HepG2 (cell line): ENCODE results near the gene C20orf96. TPM values are rescaled to one million over a fixed set of nuclear protein-coding genes. Genes with fewer than 3 reads are reported as not detected.

Source experiments
- ETV6 ChIP-seq: sonication (generic); formaldehyde crosslinking; conservative IDR thresholded peaks from 2 replicates; pipeline ENCODE4 v1.4.0; 2020; ENCODE audit warnings: missing genetic modification reagents
- FOXK1 ChIP-seq: sonication (generic); formaldehyde crosslinking; IDR thresholded peaks from 2 replicates; pipeline ENCODE4 v1.4.0; 2020; ENCODE audit warnings: low read depth, missing genetic modification reagents, borderline replicate concordance
- GFI1 ChIP-seq: sonication (generic); formaldehyde crosslinking; IDR thresholded peaks from 2 replicates; pipeline ENCODE4 v1.5.0; 2020; ENCODE audit warnings: missing genetic modification reagents, mild to moderate bottlenecking, borderline replicate concordance
- GZF1 ChIP-seq: sonication (generic); formaldehyde crosslinking; IDR thresholded peaks from 2 replicates; pipeline ENCODE4 v1.5.1; 2020; ENCODE audit warnings: mild to moderate bottlenecking, missing genetic modification reagents
- KAT8 ChIP-seq: IDR thresholded peaks from 2 replicates; pipeline ENCODE4 v1.6.1; 2016; ENCODE audit warnings: missing genetic modification reagents, missing compliant biosample characterization
- NR2F1 ChIP-seq, 2 experiments: fragments of 450-650 bp in 1 of 2; formaldehyde crosslinking in 1 of 2; IDR thresholded peaks; 2 replicates each; pipeline versions ENCODE4 v1.5.0 to v1.6.1; 2016 to 2020; ENCODE audit warnings: mild to moderate bottlenecking in 1 of 2, missing compliant biosample characterization in 1 of 2, missing genetic modification reagents in 1 of 2, moderate library complexity in 1 of 2
- PCBP2 ChIP-seq: fragments of 200-400 bp; formaldehyde crosslinking; optimal IDR thresholded peaks from 2 replicates; pipeline ENCODE3; 2018; ENCODE audit warnings: low read length, low read depth; ENCODE audit not compliant: poor library complexity, severe bottlenecking
- PHF21A ChIP-seq: sonication (generic); formaldehyde crosslinking; IDR thresholded peaks from 2 replicates; pipeline ENCODE4 v1.5.0; 2020; ENCODE audit warnings: mild to moderate bottlenecking, missing genetic modification reagents
- SIX4 ChIP-seq: sonication (generic); formaldehyde crosslinking; IDR thresholded peaks from 2 replicates; pipeline ENCODE4 v1.4.0; 2020; ENCODE audit warnings: missing genetic modification reagents
- TGIF2 ChIP-seq: IDR thresholded peaks from 2 replicates; pipeline ENCODE4 v1.6.1; 2016; ENCODE audit warnings: control low read depth, missing compliant biosample characterization
- ZFAT ChIP-seq: sonication (generic); formaldehyde crosslinking; conservative IDR thresholded peaks from 2 replicates; pipeline ENCODE4 v1.8.1; 2023; ENCODE audit warnings: missing genetic modification reagents, inconsistent platforms
- ZNF30 ChIP-seq: sonication (generic); formaldehyde crosslinking; IDR thresholded peaks from 2 replicates; pipeline ENCODE4 v1.5.0; 2020; ENCODE audit warnings: mild to moderate bottlenecking, missing genetic modification reagents
- ZNF329 ChIP-seq: sonication (generic); formaldehyde crosslinking; IDR thresholded peaks from 2 replicates; pipeline ENCODE4 v1.9.0; 2021; ENCODE audit warnings: low read depth, mild to moderate bottlenecking, missing genetic modification reagents
- ZNF33A ChIP-seq: sonication (generic); formaldehyde crosslinking; IDR thresholded peaks from 2 replicates; pipeline ENCODE4 v1.5.1; 2020; ENCODE audit warnings: missing genetic modification reagents, mild to moderate bottlenecking, moderate library complexity, borderline replicate concordance
- ZNF446 ChIP-seq: sonication (generic); formaldehyde crosslinking; IDR thresholded peaks from 2 replicates; pipeline ENCODE4 v1.5.0; 2020; ENCODE audit warnings: mild to moderate bottlenecking, missing genetic modification reagents
- ZNF720 ChIP-seq: sonication (generic); formaldehyde crosslinking; IDR thresholded peaks from 2 replicates; pipeline ENCODE4 v1.4.0; 2020; ENCODE audit warnings: missing genetic modification reagents
- ZNF75D ChIP-seq: sonication (generic); formaldehyde crosslinking; IDR thresholded peaks from 2 replicates; pipeline ENCODE4 v1.8.1; 2023; ENCODE audit warnings: missing genetic modification reagents, mild to moderate bottlenecking, borderline replicate concordance
- ZNF761 ChIP-seq: sonication (generic); formaldehyde crosslinking; conservative IDR thresholded peaks from 2 replicates; pipeline ENCODE4 v1.4.0; 2020; ENCODE audit warnings: mild to moderate bottlenecking, missing genetic modification reagents
- polyA plus RNA-seq, 8 experiments: library from polyadenylated mRNA; depleted of rRNA in 3 of 8; stranded (reverse) in 7 of 8; unstranded in 1 of 8; fragments of >200 nt; fragmentation: Illumina TruSeq in 4 of 8; extraction: Trizol in 4 of 8; gene quantifications; 2 replicates each; pipeline versions ENCODE4 v1.2.1 to v1.2.3, GENCODE V29; 2011 to 2016; ENCODE audit warnings: low read depth in 4 of 8, missing spikeins in 1 of 8, mixed read lengths in 1 of 8; ENCODE audit not compliant: insufficient read depth in 1 of 8
- total RNA-seq, 5 experiments: library from RNA; depleted of rRNA; stranded (reverse); fragments of >200 nt; fragmentation: Illumina TruSeq; extraction: Trizol; gene quantifications; 2 replicates each; pipeline ENCODE4 v1.2.3, GENCODE V29; 2016; ENCODE audit warnings: low read depth in 1 of 5
- TF ChIP-seq, protein P1 (sequence below): sonication (generic); formaldehyde crosslinking; IDR thresholded peaks from 2 replicates; pipeline ENCODE4 v1.5.1; 2020; ENCODE audit warnings: missing genetic modification reagents, mild to moderate bottlenecking, borderline replicate concordance
- TF ChIP-seq, protein P2 (sequence below): sonication (generic); formaldehyde crosslinking; IDR thresholded peaks from 2 replicates; pipeline ENCODE4 v1.8.1; 2023; ENCODE audit warnings: missing genetic modification reagents, mild to moderate bottlenecking, borderline replicate concordance
- TF ChIP-seq, protein P3 (sequence below): sonication (generic); formaldehyde crosslinking; IDR thresholded peaks from 2 replicates; pipeline ENCODE4 v1.5.0; 2020; ENCODE audit warnings: missing genetic modification reagents, mild to moderate bottlenecking, borderline replicate concordance
- TF ChIP-seq, protein P4 (sequence below): sonication (generic); formaldehyde crosslinking; IDR thresholded peaks from 2 replicates; pipeline ENCODE4 v1.4.0; 2020; ENCODE audit warnings: low read depth, mild to moderate bottlenecking, missing genetic modification reagents
- TF ChIP-seq, protein P5 (sequence below): sonication (generic); formaldehyde crosslinking; IDR thresholded peaks from 2 replicates; pipeline ENCODE4 v1.5.0; 2020; ENCODE audit warnings: missing genetic modification reagents
- TF ChIP-seq, protein P6 (sequence below): sonication (generic); formaldehyde crosslinking; IDR thresholded peaks from 2 replicates; pipeline ENCODE4 v1.4.0; 2020; ENCODE audit warnings: mild to moderate bottlenecking, missing genetic modification reagents

The C20orf96 gene
- total and polyA plus RNA-seq, 2 of the 13 experiments (the other 11 are each of a cell fraction or from before 2014, with no cell fraction given) = 3.8 to 20.6 TPM

DNA sequence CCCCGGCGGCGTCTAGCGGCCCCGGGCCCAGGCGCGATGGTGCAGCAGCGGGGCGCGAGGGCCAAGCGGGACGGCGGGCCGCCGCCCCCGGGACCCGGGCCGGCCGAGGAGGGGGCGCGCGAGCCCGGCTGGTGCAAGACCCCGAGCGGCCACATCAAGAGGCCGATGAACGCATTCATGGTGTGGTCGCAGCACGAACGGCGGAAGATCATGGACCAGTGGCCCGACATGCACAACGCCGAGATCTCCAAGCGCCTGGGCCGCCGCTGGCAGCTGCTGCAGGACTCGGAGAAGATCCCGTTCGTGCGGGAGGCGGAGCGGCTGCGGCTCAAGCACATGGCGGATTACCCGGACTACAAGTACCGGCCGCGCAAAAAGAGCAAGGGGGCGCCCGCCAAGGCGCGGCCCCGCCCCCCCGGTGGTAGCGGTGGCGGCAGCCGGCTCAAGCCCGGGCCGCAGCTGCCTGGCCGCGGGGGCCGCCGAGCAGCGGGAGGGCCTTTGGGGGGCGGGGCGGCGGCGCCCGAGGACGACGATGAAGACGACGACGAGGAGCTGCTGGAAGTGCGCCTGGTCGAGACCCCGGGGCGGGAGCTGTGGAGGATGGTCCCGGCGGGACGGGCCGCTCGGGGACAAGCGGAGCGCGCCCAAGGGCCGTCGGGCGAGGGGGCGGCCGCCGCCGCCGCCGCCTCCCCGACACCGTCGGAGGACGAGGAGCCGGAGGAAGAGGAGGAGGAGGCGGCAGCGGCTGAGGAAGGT, 35.5 kb upstream of the C20orf96 start (continued):
- TF ChIP-seq, protein P1, sequence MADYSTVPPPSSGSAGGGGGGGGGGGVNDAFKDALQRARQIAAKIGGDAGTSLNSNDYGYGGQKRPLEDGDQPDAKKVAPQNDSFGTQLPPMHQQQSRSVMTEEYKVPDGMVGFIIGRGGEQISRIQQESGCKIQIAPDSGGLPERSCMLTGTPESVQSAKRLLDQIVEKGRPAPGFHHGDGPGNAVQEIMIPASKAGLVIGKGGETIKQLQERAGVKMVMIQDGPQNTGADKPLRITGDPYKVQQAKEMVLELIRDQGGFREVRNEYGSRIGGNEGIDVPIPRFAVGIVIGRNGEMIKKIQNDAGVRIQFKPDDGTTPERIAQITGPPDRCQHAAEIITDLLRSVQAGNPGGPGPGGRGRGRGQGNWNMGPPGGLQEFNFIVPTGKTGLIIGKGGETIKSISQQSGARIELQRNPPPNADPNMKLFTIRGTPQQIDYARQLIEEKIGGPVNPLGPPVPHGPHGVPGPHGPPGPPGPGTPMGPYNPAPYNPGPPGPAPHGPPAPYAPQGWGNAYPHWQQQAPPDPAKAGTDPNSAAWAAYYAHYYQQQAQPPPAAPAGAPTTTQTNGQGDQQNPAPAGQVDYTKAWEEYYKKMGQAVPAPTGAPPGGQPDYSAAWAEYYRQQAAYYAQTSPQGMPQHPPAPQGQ (CRISPR knock-in tag) = no peak
- TF ChIP-seq SIX4 (CRISPR knock-in tag) (no peak), ZNF446 (CRISPR knock-in tag) (peak; percentile 24; the same call in 1 of the 2 replicates), NR2F1 (CRISPR knock-in tag; IDR thresholded peaks at IDR 0.05) (no peak), ZNF33A (CRISPR knock-in tag) (no peak), ZNF30 (CRISPR knock-in tag) (no peak), GFI1 (CRISPR knock-in tag) (peak; percentile 50; the same call in 1 of the 2 replicates), ZNF720 (0 out of 2 replicates have a peak, but pooled peaks have one; percentile 16), KAT8 (CRISPR knock-in tag) (0 out of 2 replicates have a peak, but pooled peaks have one; percentile 24), TGIF2 (CRISPR knock-in tag) (no peak), ZNF761 (CRISPR knock-in tag) (peak; percentile 18; the same call in 1 of the 2 replicates), ETV6 (CRISPR knock-in tag) (no peak; the same call in 1 of the 2 replicates), ZNF75D (CRISPR knock-in tag) (no peak), ZNF329 (CRISPR knock-in tag) (no peak), PHF21A (no peak), PCBP2 (no peak), FOXK1 (CRISPR knock-in tag) (no peak), ZFAT (CRISPR knock-in tag) (no peak; the same call in 1 of the 2 replicates), GZF1 (CRISPR knock-in tag) (no peak)
- TF ChIP-seq, protein P2, sequence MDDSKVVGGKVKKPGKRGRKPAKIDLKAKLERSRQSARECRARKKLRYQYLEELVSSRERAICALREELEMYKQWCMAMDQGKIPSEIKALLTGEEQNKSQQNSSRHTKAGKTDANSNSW (CRISPR knock-in tag) = no peak
- TF ChIP-seq, protein P3, sequence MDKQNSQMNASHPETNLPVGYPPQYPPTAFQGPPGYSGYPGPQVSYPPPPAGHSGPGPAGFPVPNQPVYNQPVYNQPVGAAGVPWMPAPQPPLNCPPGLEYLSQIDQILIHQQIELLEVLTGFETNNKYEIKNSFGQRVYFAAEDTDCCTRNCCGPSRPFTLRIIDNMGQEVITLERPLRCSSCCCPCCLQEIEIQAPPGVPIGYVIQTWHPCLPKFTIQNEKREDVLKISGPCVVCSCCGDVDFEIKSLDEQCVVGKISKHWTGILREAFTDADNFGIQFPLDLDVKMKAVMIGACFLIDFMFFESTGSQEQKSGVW (CRISPR knock-in tag) = no peak
- TF ChIP-seq, protein P4, sequence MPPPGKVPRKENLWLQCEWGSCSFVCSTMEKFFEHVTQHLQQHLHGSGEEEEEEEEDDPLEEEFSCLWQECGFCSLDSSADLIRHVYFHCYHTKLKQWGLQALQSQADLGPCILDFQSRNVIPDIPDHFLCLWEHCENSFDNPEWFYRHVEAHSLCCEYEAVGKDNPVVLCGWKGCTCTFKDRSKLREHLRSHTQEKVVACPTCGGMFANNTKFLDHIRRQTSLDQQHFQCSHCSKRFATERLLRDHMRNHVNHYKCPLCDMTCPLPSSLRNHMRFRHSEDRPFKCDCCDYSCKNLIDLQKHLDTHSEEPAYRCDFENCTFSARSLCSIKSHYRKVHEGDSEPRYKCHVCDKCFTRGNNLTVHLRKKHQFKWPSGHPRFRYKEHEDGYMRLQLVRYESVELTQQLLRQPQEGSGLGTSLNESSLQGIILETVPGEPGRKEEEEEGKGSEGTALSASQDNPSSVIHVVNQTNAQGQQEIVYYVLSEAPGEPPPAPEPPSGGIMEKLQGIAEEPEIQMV (CRISPR knock-in tag) = 0 out of 2 replicates have a peak, but pooled peaks have one; percentile 3
- TF ChIP-seq, protein P5, sequence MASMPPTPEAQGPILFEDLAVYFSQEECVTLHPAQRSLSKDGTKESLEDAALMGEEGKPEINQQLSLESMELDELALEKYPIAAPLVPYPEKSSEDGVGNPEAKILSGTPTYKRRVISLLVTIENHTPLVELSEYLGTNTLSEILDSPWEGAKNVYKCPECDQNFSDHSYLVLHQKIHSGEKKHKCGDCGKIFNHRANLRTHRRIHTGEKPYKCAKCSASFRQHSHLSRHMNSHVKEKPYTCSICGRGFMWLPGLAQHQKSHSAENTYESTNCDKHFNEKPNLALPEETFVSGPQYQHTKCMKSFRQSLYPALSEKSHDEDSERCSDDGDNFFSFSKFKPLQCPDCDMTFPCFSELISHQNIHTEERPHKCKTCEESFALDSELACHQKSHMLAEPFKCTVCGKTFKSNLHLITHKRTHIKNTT = no peak
- TF ChIP-seq, protein P6, sequence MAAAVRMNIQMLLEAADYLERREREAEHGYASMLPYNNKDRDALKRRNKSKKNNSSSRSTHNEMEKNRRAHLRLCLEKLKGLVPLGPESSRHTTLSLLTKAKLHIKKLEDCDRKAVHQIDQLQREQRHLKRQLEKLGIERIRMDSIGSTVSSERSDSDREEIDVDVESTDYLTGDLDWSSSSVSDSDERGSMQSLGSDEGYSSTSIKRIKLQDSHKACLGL (CRISPR knock-in tag) = peak; percentile 79
